Measurements from ENCODE around the gene LGI1. TPM values are rescaled to one million over a fixed set of nuclear protein-coding genes. Genes with fewer than 3 reads are reported as not detected.

Gene LGI1
- total RNA-seq: not detected in 2 replicates

GRCh38 chr10:93757801-93758507 lies at the start of gene LGI1:
Gene LGI1, plus strand, starts transcription at chr10:93757936. Its CDS starts 209 bp downstream, at chr10:93758145.
- no peak for DNase-seq (ENCODE audit: low read depth in 2 of 2)

DNA sequence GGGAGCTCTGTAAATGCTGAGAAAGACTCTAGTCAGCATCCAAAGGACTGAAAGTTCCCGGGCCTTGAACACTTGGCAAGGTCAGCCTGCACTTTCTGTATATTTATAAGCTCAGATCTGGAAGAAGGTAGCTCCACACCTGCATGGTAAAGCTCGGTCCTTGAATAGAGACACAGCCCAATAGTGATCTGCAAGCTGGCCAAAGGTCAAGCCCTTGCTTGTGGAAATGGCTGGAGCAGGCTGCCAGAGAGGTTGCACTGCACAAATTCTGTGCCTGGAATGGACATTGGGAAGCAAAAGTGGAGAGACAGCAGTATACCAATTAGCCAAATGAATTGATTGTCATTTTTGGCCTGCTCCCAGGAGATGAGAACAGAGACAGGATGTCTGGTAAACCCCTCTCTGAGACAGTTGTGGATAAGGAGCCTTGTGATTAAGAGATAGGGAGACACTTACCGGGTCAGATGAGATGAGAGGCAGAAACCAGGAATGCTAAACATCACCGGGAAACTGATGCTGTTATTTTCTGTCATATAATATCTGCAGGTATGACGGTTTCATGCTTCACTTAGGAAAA lies 47.3 kb upstream of the LGI1 start:
- DNase-seq (ENCODE audit: low read depth in 2 of 2): no peak

- DNase-seq (ENCODE audit: low read depth in 2 of 2): peak in 1 of 2 donors; percentile 2
Observed at GRCh38 chr10:93711891-93712290, 45.8 kb upstream of the LGI1 start.

DNA sequence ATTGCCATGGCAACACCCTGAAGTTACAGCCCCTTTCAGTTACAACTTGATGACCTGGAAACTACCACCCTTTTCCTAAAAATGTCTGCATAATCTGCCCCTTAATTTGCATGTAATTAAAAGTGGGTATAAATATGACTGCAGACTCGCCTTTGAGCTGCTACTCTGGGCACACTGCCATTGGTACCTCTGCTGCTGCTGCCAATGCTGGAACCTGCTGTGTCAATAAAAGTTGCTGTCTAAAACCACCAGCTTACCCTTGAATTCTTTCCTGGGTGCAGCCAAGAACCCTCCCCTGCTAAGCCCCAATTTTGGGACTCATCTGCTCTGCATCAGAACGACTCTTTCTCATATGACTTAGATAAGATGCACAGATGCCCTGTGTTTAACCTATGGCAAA lies 45.1 kb upstream of the LGI1 start:
- no peak for DNase-seq (ENCODE audit: low read depth in 2 of 2)

DNA sequence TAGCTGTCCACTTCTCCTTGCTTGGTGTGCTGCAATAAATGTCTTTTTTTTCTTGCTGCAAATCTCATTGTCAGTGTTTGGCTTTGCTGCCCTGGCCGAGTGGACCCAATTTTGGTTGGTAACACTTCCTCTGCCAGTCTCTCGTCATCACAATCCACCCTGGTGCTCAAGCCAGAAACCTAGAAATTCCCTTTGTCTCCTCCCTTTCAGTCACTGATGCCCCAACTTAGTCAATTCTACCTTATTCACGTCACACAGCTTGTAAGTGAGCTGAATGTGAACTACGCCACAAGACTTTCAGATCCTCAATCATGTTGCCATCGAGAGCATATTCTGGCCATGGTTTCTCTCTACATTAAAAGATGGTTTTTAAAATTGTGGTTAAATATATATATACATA lies 42.4 kb upstream of the LGI1 start:
- no peak for DNase-seq (ENCODE audit: low read depth in 2 of 2)

GRCh38 chr10:93716766-93717165 lies 41.0 kb upstream of the LGI1 start:
- DNase-seq (ENCODE audit: low read depth in 2 of 2): no peak

GRCh38 chr10:93718937-93719725 lies 38.6 kb upstream of the LGI1 start:
- no peak for DNase-seq (ENCODE audit: low read depth in 2 of 2)

- no peak for DNase-seq (ENCODE audit: low read depth in 2 of 2)
Observed at GRCh38 chr10:93719901-93720300, 37.8 kb upstream of the LGI1 start.

GRCh38 chr10:93722550-93722949 lies 35.2 kb upstream of the LGI1 start:
- DNase-seq (ENCODE audit: low read depth in 2 of 2): no peak

GRCh38 chr10:93723153-93723552 lies 34.6 kb upstream of the LGI1 start:
- no peak for DNase-seq (ENCODE audit: low read depth in 2 of 2)

GRCh38 chr10:93726024-93726423 lies 31.7 kb upstream of the LGI1 start:
- no peak for DNase-seq (ENCODE audit: low read depth in 2 of 2)

- no peak for DNase-seq (ENCODE audit: low read depth in 2 of 2)
Observed at GRCh38 chr10:93741367-93741766, 16.4 kb upstream of the LGI1 start.

DNA sequence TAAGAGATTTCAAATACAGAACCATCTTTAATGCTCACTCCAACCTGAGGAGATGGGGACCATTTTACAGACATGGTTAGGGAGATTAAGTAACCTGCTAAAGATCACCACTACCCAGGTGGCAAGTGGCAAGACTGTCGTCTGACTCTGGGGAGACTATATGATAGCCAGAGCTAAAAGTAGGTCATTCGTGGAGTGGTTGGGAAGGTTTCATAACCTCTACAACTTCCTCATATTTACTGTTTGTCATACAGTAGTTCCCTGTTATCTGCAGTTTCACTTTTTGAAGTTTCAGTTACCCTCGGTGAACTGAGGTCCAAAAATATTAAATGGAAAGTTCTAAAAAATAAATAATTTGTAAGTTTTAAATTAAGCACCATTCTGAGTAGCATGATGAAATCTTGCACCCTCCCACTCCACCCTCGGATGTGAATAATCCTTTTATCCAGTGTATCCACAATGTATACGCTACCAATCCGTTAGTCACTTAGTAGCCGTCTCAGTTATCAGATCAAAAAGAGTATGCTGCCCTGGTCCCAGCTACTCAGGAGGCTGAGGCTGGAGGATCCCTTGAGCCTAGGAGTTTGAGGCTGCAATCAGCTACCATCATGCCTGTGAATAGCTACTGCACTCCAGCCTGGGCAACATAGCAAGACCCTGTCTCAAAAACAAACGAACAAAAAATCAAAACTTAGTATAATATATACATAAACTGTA lies 14.9 kb upstream of the LGI1 start:
- no peak for DNase-seq (ENCODE audit: low read depth in 2 of 2)

- DNase-seq (ENCODE audit: low read depth in 2 of 2): peak in 1 of 2 donors; percentile 1
Observed at GRCh38 chr10:93745408-93746065, 12.2 kb upstream of the LGI1 start.

GRCh38 chr10:93746844-93747284 lies 10.9 kb upstream of the LGI1 start:
- DNase-seq (ENCODE audit: low read depth in 2 of 2): peak in 1 of 2 donors; percentile 36

GRCh38 chr10:93749218-93749799 lies 8.4 kb upstream of the LGI1 start:
- no peak for DNase-seq (ENCODE audit: low read depth in 2 of 2)

GRCh38 chr10:93751124-93751523 lies 6.6 kb upstream of the LGI1 start:
- DNase-seq (ENCODE audit: low read depth in 2 of 2): no peak

DNA sequence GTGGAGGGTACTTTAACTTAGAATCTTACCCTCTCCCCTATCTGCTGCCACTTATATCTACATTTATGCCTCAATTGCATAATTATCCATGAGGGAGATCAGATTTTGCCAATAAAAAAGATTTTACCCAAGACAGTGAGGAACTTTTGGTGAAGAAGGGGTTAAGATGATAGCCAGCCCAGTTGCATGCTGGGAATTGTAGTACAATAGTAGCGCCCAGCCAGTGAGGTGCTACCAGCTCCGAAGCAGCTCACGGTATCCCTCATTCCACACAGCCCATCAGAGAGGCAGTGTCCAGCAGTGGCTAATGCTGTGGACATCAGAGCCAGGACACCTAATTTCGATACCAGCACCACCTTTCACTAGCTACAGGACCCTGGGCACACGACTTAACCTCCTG lies 5.9 kb upstream of the LGI1 start:
- DNase-seq (ENCODE audit: low read depth in 2 of 2): peak; percentile 27 to 36

GRCh38 chr10:93752761-93753160 lies 5.0 kb upstream of the LGI1 start:
- DNase-seq (ENCODE audit: low read depth in 2 of 2): peak in 1 of 2 donors; percentile 12

GRCh38 chr10:93753621-93754250 lies 4.0 kb upstream of the LGI1 start:
- no peak for DNase-seq (ENCODE audit: low read depth in 2 of 2)
